SU-DHL-6 (cell line): ENCODE measurements around the gene SBK3.

Experiments used
- H2AFZ ChIP-seq: fragments of 200-600 bp; sonication (generic); 2 replicates; pipeline ENCODE4 v1.6.1; 2014; ENCODE audit warnings: low read depth, mild to moderate bottlenecking, moderate library complexity, mixed read lengths, antibody characterized with exemption, low read length; ENCODE audit not compliant: severe bottlenecking
- H3F3A ChIP-seq: fragments of 200-600 bp; shearing (Covaris generic); 2 replicates; pipeline ENCODE4 v1.6.0; 2016; ENCODE audit warnings: antibody characterized with exemption, mild to moderate bottlenecking; ENCODE audit not compliant: insufficient read depth
- H3K27ac ChIP-seq: fragments of 200-600 bp; sonication (generic); 2 replicates; pipeline ENCODE4 v1.5.1; 2016; ENCODE audit warnings: low read depth, mild to moderate bottlenecking, low read length, moderate library complexity, mixed read lengths
- H3K27me3 ChIP-seq: fragments of 200-600 bp; sonication (generic), shearing (Covaris generic); 2 replicates; pipeline ENCODE4 v1.6.0; 2014; ENCODE audit warnings: mild to moderate bottlenecking, low read length
- H3K36me3 ChIP-seq: fragments of 200-600 bp; sonication (generic); 2 replicates; pipeline ENCODE4 v1.6.1; 2014; ENCODE audit warnings: mild to moderate bottlenecking, low read length, mixed read lengths
- H3K4me2 ChIP-seq: fragments of 300-600, 200-600 bp; shearing (Covaris generic), sonication (generic); 2 replicates; pipeline ENCODE4 v1.6.0; 2014; ENCODE audit warnings: low read length, low read depth, mild to moderate bottlenecking; ENCODE audit not compliant: poor library complexity, severe bottlenecking
- H3K4me3 ChIP-seq: fragments of 200-600 bp; sonication (generic); 2 replicates; pipeline ENCODE4 v1.5.1; 2014; ENCODE audit warnings: antibody characterized with exemption, low read length, mild to moderate bottlenecking, mixed read lengths; ENCODE audit not compliant: insufficient read depth, poor library complexity, severe bottlenecking
- H3K79me2 ChIP-seq: fragments of 200-600 bp; sonication (generic); 2 replicates; pipeline ENCODE4 v1.6.1; 2014; ENCODE audit warnings: mild to moderate bottlenecking, low read length, moderate library complexity; ENCODE audit not compliant: insufficient read depth
- H3K9ac ChIP-seq: fragments of 200-600 bp; sonication (generic); 2 replicates; pipeline ENCODE4 v1.7.0; 2014; ENCODE audit warnings: mild to moderate bottlenecking, low read length
- H3K9me2 ChIP-seq: fragments of 200-600 bp; sonication (generic); replicated peaks from 2 replicates; pipeline ENCODE4 v1.6.1; 2014; ENCODE audit warnings: low read length; ENCODE audit not compliant: insufficient read depth
- H3K9me3 ChIP-seq: fragments of 200-600 bp; sonication (generic); 2 replicates; pipeline ENCODE4 v1.6.1; 2014; ENCODE audit warnings: low read length, mixed read lengths; ENCODE audit not compliant: insufficient read depth
- H4K20me1 ChIP-seq: fragments of 200-600 bp; sonication (generic); 2 replicates; pipeline ENCODE4 v1.6.1; 2014; ENCODE audit warnings: low read depth, mild to moderate bottlenecking, antibody characterized with exemption, low read length, moderate library complexity, mixed read lengths
- CTCF ChIP-seq: fragments of 200-600 bp; sonication (generic); IDR thresholded peaks from one replicate; pipeline ENCODE4 v1.5.1; 2017; ENCODE audit warnings: antibody characterized with exemption, mild to moderate bottlenecking, low read length, moderate library complexity; ENCODE audit not compliant: insufficient read depth, poor library complexity, severe bottlenecking
- EZH2phosphoT487 ChIP-seq: fragments of 200-600 bp; sonication (generic), shearing (Covaris generic); conservative IDR thresholded peaks from 2 replicates; pipeline ENCODE4 v1.6.1; 2018; ENCODE audit warnings: mild to moderate bottlenecking, antibody characterized with exemption, low read length, moderate library complexity, mixed read lengths

SBK3 gene

GRCh38 chr19:55581823-55582223 lies 36.5 kb upstream of the SBK3 start:
- no peak overlapping the region for H3K4me2 ChIP-seq
- no peak overlapping the region for H3K9ac ChIP-seq
- no peaks in the 10 kb centered on the region for H3K79me2 ChIP-seq
- H3K27me3 ChIP-seq: no peaks in the 10 kb centered on the region
- no peaks in the 10 kb centered on the region for H3K9me2 ChIP-seq
- H2AFZ ChIP-seq: no peak overlapping the region
- H3K36me3 ChIP-seq: no peaks in the 10 kb centered on the region
- H3K9me3 ChIP-seq: no peaks in the 10 kb centered on the region
- no peaks in the 10 kb centered on the region for H4K20me1 ChIP-seq
- 0 out of 2 replicates have a peak, but pooled peaks cover 2% of the 10 kb centered on the region for H3F3A ChIP-seq
- H3K4me3 ChIP-seq: no peak overlapping the region
- TF ChIP-seq EZH2phosphoT487: no peak
- H3K27ac ChIP-seq: no peak overlapping the region

GRCh38 chr19:55581145-55581822 lies 35.9 kb upstream of the SBK3 start:
- TF ChIP-seq EZH2phosphoT487 (no peak), CTCF (no peak)
- H3K9ac ChIP-seq: peak overlapping the region; percentile 81
- no peak overlapping the region for H3K27ac ChIP-seq
- no peaks in the 10 kb centered on the region for H3K9me3 ChIP-seq
- no peaks in the 10 kb centered on the region for H3K9me2 ChIP-seq
- H3K4me3 ChIP-seq: peak overlapping the region; percentile 87
- no peaks in the 10 kb centered on the region for H3K36me3 ChIP-seq
- H3F3A ChIP-seq: 0 out of 2 replicates have a peak, but pooled peaks cover 3% of the 10 kb centered on the region
- H3K79me2 ChIP-seq: no peaks in the 10 kb centered on the region
- peak overlapping the region; percentile 90 for H2AFZ ChIP-seq
- no peaks in the 10 kb centered on the region for H3K27me3 ChIP-seq
- H4K20me1 ChIP-seq: no peaks in the 10 kb centered on the region
- peak overlapping the region; percentile 57 for H3K4me2 ChIP-seq

- TF ChIP-seq EZH2phosphoT487 (no peak), CTCF (no peak)
- H4K20me1 ChIP-seq: no peaks in the 10 kb centered on the region
- H3K9me2 ChIP-seq: no peaks in the 10 kb centered on the region
- H3K4me2 ChIP-seq: peak within 1 kb of the TSS; percentile 57
- no peaks in the 10 kb centered on the region for H3K27me3 ChIP-seq
- H3K9me3 ChIP-seq: no peaks in the 10 kb centered on the region
- peak within 1 kb of the TSS; percentile 37 for H3K27ac ChIP-seq
- peak within 1 kb of the TSS; percentile 87 for H3K4me3 ChIP-seq
- peak within 1 kb of the TSS; percentile 81 for H3K9ac ChIP-seq
- H2AFZ ChIP-seq: peak within 1 kb of the TSS; percentile 90
- no peaks in the 10 kb centered on the region for H3K79me2 ChIP-seq
- H3F3A ChIP-seq: 0 out of 2 replicates have a peak, but pooled peaks cover 3% of the 10 kb centered on the region
- no peaks in the 10 kb centered on the region for H3K36me3 ChIP-seq
Measured at GRCh38 chr19:55580628-55581144, 35.3 kb upstream of the SBK3 start, which contains the start of gene ZNF579. ZNF579 (minus strand) TSS chr19:55580848; CDS start chr19:55579639, 1,209 bp downstream.
